GM21360 (cell line): ENCODE results near the gene AGMAT.
"Not testable (repeated sequence)": the region's sequence is repeated elsewhere in the genome, so short reads cannot be mapped to it uniquely, and the experiment has no call there.

Source experiments
- ATAC-seq: cut with Tn5 transposase; IDR thresholded peaks from one replicate; pipeline ENCODE4 v1.9.1; 2021; ENCODE audit warnings: mild to moderate bottlenecking, moderate library complexity; ENCODE audit not compliant: unreplicated experiment

The AGMAT gene

GRCh38 chr1:15616373-15617172, 31.7 kb upstream of the AGMAT start:
- ATAC-seq = no peak

GRCh38 chr1:15610167-15610566, 25.3 kb upstream of the AGMAT start:
- ATAC-seq = no peak

- ATAC-seq = no peak
These were observed 24.8 kb upstream of the AGMAT start for GRCh38 chr1:15609631-15610030.

GRCh38 chr1:15605398-15606383, 20.8 kb upstream of the AGMAT start:
- no peak for ATAC-seq

- not testable (repeated sequence) for ATAC-seq
These were observed 19.5 kb upstream of the AGMAT start for GRCh38 chr1:15604400-15604799.

- ATAC-seq = not testable (repeated sequence)
These were observed 19.1 kb upstream of the AGMAT start for GRCh38 chr1:15603966-15604282.

- ATAC-seq = peak; percentile 81
These were observed 18.5 kb upstream of the AGMAT start for GRCh38 chr1:15603050-15603965.

GRCh38 chr1:15598436-15598835, 13.6 kb upstream of the AGMAT start:
- no peak for ATAC-seq

GRCh38 chr1:15595809-15596617, 11.2 kb upstream of the AGMAT start:
- ATAC-seq = no peak

- no peak for ATAC-seq
These were observed 7.4 kb upstream of the AGMAT start for GRCh38 chr1:15592285-15592684.

- no peak for ATAC-seq
These were observed 1.7 kb downstream of the AGMAT start for GRCh38 chr1:15583016-15583706.

- ATAC-seq = no peak
These were observed 5.2 kb downstream of the AGMAT start for GRCh38 chr1:15579683-15580047.

GRCh38 chr1:15578921-15579682, 5.7 kb downstream of the AGMAT start:
- no peak for ATAC-seq

- no peak for ATAC-seq
These were observed 7.2 kb downstream of the AGMAT start for GRCh38 chr1:15577691-15578090.

GRCh38 chr1:15575549-15576150, 9.2 kb downstream of the AGMAT start:
- no peak for ATAC-seq

- no peak for ATAC-seq
These were observed 10.1 kb downstream of the AGMAT start for GRCh38 chr1:15574741-15575140.

- ATAC-seq = no peak
These were observed 11.4 kb downstream of the AGMAT start for GRCh38 chr1:15573477-15573876.

GRCh38 chr1:15571266-15571665, 13.6 kb downstream of the AGMAT start:
- no peak for ATAC-seq
